SU-DHL-6 (cell line): ENCODE measurements around the gene FHOD3.

Experiments used
- H2AFZ ChIP-seq: fragments of 200-600 bp; sonication (generic); 2 replicates; pipeline ENCODE4 v1.6.1; 2014; ENCODE audit warnings: low read depth, mild to moderate bottlenecking, moderate library complexity, mixed read lengths, antibody characterized with exemption, low read length; ENCODE audit not compliant: severe bottlenecking
- H3F3A ChIP-seq: fragments of 200-600 bp; shearing (Covaris generic); 2 replicates; pipeline ENCODE4 v1.6.0; 2016; ENCODE audit warnings: antibody characterized with exemption, mild to moderate bottlenecking; ENCODE audit not compliant: insufficient read depth
- H3K27ac ChIP-seq: fragments of 200-600 bp; sonication (generic); 2 replicates; pipeline ENCODE4 v1.5.1; 2016; ENCODE audit warnings: low read depth, mild to moderate bottlenecking, low read length, moderate library complexity, mixed read lengths
- H3K27me3 ChIP-seq: fragments of 200-600 bp; sonication (generic), shearing (Covaris generic); 2 replicates; pipeline ENCODE4 v1.6.0; 2014; ENCODE audit warnings: mild to moderate bottlenecking, low read length
- H3K36me3 ChIP-seq: fragments of 200-600 bp; sonication (generic); 2 replicates; pipeline ENCODE4 v1.6.1; 2014; ENCODE audit warnings: mild to moderate bottlenecking, low read length, mixed read lengths
- H3K4me2 ChIP-seq: fragments of 300-600, 200-600 bp; shearing (Covaris generic), sonication (generic); 2 replicates; pipeline ENCODE4 v1.6.0; 2014; ENCODE audit warnings: low read length, low read depth, mild to moderate bottlenecking; ENCODE audit not compliant: poor library complexity, severe bottlenecking
- H3K4me3 ChIP-seq: fragments of 200-600 bp; sonication (generic); 2 replicates; pipeline ENCODE4 v1.5.1; 2014; ENCODE audit warnings: antibody characterized with exemption, low read length, mild to moderate bottlenecking, mixed read lengths; ENCODE audit not compliant: insufficient read depth, poor library complexity, severe bottlenecking
- H3K79me2 ChIP-seq: fragments of 200-600 bp; sonication (generic); 2 replicates; pipeline ENCODE4 v1.6.1; 2014; ENCODE audit warnings: mild to moderate bottlenecking, low read length, moderate library complexity; ENCODE audit not compliant: insufficient read depth
- H3K9ac ChIP-seq: fragments of 200-600 bp; sonication (generic); 2 replicates; pipeline ENCODE4 v1.7.0; 2014; ENCODE audit warnings: mild to moderate bottlenecking, low read length
- H3K9me2 ChIP-seq: fragments of 200-600 bp; sonication (generic); replicated peaks from 2 replicates; pipeline ENCODE4 v1.6.1; 2014; ENCODE audit warnings: low read length; ENCODE audit not compliant: insufficient read depth
- H3K9me3 ChIP-seq: fragments of 200-600 bp; sonication (generic); 2 replicates; pipeline ENCODE4 v1.6.1; 2014; ENCODE audit warnings: low read length, mixed read lengths; ENCODE audit not compliant: insufficient read depth
- H4K20me1 ChIP-seq: fragments of 200-600 bp; sonication (generic); 2 replicates; pipeline ENCODE4 v1.6.1; 2014; ENCODE audit warnings: low read depth, mild to moderate bottlenecking, antibody characterized with exemption, low read length, moderate library complexity, mixed read lengths
- CTCF ChIP-seq: fragments of 200-600 bp; sonication (generic); IDR thresholded peaks from one replicate; pipeline ENCODE4 v1.5.1; 2017; ENCODE audit warnings: antibody characterized with exemption, mild to moderate bottlenecking, low read length, moderate library complexity; ENCODE audit not compliant: insufficient read depth, poor library complexity, severe bottlenecking
- EZH2phosphoT487 ChIP-seq: fragments of 200-600 bp; sonication (generic), shearing (Covaris generic); conservative IDR thresholded peaks from 2 replicates; pipeline ENCODE4 v1.6.1; 2018; ENCODE audit warnings: mild to moderate bottlenecking, antibody characterized with exemption, low read length, moderate library complexity, mixed read lengths

The FHOD3 gene

DNA sequence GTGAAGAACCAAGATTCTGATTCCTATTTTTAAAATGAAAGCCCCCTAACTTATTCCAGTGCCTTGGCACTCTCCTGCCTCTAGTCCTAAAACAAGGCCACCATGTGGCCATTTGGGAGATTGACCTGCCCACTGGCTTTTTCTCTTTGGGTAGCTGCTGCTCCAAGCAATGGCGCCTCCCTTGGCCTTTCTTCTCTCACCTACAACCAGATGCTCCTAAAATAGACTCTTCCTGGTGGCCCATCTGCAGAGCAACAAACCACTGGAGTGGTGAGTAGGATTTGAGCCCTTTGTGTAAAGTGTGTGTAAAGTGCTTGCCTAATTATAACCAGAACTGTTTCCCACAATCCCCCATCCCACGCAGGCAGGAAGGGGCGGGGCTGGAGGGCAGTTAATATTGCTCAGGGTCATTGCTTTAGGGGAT lies 114.2 kb downstream of the FHOD3 start:
- no peaks in the 10 kb centered on the region for H3F3A ChIP-seq

DNA sequence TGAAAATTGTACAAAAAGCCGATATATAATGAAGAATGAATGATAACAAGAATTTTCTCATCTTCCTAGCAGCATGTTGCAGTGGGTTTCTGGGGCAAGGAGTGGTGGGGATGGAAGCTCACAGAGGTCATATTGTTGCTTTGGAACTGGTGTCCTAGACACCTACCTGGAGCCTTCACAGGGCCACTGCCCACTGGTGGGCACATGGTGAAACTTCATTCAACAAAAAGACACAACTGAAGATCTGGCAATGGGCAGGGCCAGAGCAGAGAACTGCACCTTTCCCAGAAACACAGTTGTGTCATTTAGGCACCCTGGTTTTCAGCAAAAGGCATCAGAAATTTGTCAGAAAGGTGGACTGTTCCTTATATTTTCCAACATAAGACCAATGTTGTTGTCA lies 115.3 kb downstream of the FHOD3 start:
- Histone ChIP-seq H3K9me3 (no peaks in the 10 kb centered on the region), H3K27me3 (no peaks in the 10 kb centered on the region), H3F3A (no peaks in the 10 kb centered on the region), H3K36me3 (no peaks in the 10 kb centered on the region), H3K79me2 (no peaks in the 10 kb centered on the region), H4K20me1 (no peaks in the 10 kb centered on the region), H3K27ac (no peak overlapping the region), H3K4me2 (no peak overlapping the region), H2AFZ (no peak overlapping the region), H3K9ac (no peak overlapping the region), H3K9me2 (no peaks in the 10 kb centered on the region), H3K4me3 (no peak overlapping the region)
- TF ChIP-seq EZH2phosphoT487 (no peak), CTCF (no peak)

More for the DNA sequence above, 114.2 kb downstream of the FHOD3 start:
- Histone ChIP-seq H3K4me3 (no peak overlapping the region), H3K27me3 (no peaks in the 10 kb centered on the region), H3K27ac (no peak overlapping the region), H3K9me2 (no peaks in the 10 kb centered on the region), H4K20me1 (no peaks in the 10 kb centered on the region), H3K36me3 (no peaks in the 10 kb centered on the region), H3K9ac (no peak overlapping the region), H2AFZ (no peak overlapping the region), H3K79me2 (no peaks in the 10 kb centered on the region), H3K4me2 (no peak overlapping the region), H3K9me3 (no peaks in the 10 kb centered on the region)
- TF ChIP-seq EZH2phosphoT487 = no peak
- TF ChIP-seq CTCF = no peak

GRCh38 chr18:36415171-36415570 lies 117.7 kb downstream of the FHOD3 start:
- H2AFZ ChIP-seq = no peak overlapping the region
- no peak overlapping the region for H3K27ac ChIP-seq
- no peaks in the 10 kb centered on the region for H3F3A ChIP-seq

More at GRCh38 chr18:36415171-36415570, 117.7 kb downstream of the FHOD3 start:
- H3K9me3 ChIP-seq = no peaks in the 10 kb centered on the region
- H3K4me3 ChIP-seq = no peak overlapping the region
- no peaks in the 10 kb centered on the region for H3K79me2 ChIP-seq
- no peaks in the 10 kb centered on the region for H3K27me3 ChIP-seq
- H3K9ac ChIP-seq = no peak overlapping the region
- H3K9me2 ChIP-seq = no peaks in the 10 kb centered on the region
- H3K4me2 ChIP-seq = no peak overlapping the region
- H3K36me3 ChIP-seq = no peaks in the 10 kb centered on the region
- H4K20me1 ChIP-seq = no peaks in the 10 kb centered on the region
- TF ChIP-seq EZH2phosphoT487 (no peak), CTCF (no peak)
